ENCODE data around the gene POGLUT3. TPM values are rescaled to one million over a fixed set of nuclear protein-coding genes. Genes with fewer than 3 reads are reported as not detected.

Gene POGLUT3
- total and polyA plus RNA-seq, 8 donors, result 5.7 to 43.7 (median 12.7) TPM

DNA sequence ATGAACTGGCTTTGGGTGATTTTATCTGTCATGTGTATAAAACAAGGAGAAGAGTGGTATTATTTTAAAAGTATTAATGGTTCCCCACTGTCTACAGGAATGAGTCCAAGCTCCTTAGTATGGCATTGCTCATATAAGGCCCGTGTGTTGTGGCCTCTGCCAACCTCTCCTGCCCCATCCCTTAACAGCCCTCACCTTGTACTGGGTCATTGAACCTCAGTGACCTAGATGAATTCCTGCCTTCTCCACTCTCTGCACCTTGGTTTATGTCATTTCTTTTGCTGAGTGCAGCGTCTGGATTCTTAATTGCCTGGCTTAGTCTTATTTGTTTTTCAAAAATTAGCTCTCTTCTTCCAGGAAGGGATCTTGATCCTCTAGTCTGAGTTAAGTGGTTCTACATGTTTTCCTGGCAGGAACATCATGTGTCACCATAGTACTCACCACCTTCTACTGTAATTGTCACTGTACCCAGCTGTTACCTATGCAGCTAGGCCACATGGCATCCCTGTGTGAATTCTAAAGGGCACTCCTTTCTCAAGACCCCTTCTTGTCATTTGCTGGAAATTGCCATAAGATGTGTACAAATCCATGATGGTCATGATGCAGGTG lies 36.2 kb upstream of the POGLUT3 start:
- no peak for TF ChIP-seq EP300 (IDR thresholded peaks at IDR 0.05)
- no peak for TF ChIP-seq POLR2A (IDR thresholded peaks at IDR 0.05)
- TF ChIP-seq, protein P1, sequence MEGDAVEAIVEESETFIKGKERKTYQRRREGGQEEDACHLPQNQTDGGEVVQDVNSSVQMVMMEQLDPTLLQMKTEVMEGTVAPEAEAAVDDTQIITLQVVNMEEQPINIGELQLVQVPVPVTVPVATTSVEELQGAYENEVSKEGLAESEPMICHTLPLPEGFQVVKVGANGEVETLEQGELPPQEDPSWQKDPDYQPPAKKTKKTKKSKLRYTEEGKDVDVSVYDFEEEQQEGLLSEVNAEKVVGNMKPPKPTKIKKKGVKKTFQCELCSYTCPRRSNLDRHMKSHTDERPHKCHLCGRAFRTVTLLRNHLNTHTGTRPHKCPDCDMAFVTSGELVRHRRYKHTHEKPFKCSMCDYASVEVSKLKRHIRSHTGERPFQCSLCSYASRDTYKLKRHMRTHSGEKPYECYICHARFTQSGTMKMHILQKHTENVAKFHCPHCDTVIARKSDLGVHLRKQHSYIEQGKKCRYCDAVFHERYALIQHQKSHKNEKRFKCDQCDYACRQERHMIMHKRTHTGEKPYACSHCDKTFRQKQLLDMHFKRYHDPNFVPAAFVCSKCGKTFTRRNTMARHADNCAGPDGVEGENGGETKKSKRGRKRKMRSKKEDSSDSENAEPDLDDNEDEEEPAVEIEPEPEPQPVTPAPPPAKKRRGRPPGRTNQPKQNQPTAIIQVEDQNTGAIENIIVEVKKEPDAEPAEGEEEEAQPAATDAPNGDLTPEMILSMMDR (IDR thresholded peaks at IDR 0.05), result no peak
- no peak for TF ChIP-seq POLR2AphosphoS5 (IDR thresholded peaks at IDR 0.05)
- H3K9me3 ChIP-seq, result no peaks in the 10 kb centered on the region
- H3K36me3 ChIP-seq, result no peaks in the 10 kb centered on the region
- peaks cover 0 to 9% (median 6%) of the 10 kb centered on the region in 4 donors for H3K4me1 ChIP-seq
- H3K27me3 ChIP-seq, result no peaks in the 10 kb centered on the region
- no peak overlapping the region for H3K4me3 ChIP-seq
- WGBS, 5 donors, result 58 to 88% (median 81%) methylated on average over 2 of the region's 2 CpGs
- no peak for DNase-seq
- H3K27ac ChIP-seq, result no peak overlapping the region
- intact Hi-C loops (cut with DNase I; ENCODE audit: low total_unique reads), result no loop called here

DNA sequence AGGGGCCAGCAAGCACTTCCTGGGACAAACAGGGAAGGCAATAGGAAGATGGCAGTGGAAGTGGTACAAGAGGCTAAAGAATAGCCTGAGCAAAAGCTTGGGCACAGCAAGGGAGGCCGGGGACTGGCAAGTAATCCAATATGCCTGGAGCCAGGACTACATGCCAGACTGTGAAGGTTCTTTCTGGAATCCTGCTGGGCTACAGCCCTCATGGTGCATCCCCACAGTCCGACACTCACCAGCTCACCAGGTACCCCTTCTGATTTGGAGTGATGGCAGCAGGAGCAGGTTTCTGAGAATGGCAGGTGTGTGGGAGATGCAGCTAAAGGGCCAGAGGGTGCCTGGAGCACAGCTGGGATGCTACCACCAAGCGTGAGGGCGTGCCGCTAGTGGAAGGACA lies 32.2 kb upstream of the POGLUT3 start:
- intact Hi-C loops (cut with DNase I; ENCODE audit: low total_unique reads), result no loop called here
- no peaks in the 10 kb centered on the region for H3K9me3 ChIP-seq
- no peak overlapping the region for H3K27ac ChIP-seq
- TF ChIP-seq POLR2AphosphoS5 (IDR thresholded peaks at IDR 0.05) (no peak), POLR2A (IDR thresholded peaks at IDR 0.05) (no peak), EP300 (IDR thresholded peaks at IDR 0.05) (no peak)
- TF ChIP-seq, protein P1 (IDR thresholded peaks at IDR 0.05), result no peak
- 96 to 100% (median 98%) methylated on average over 5 of the region's 5 CpGs for WGBS, 5 donors
- H3K4me3 ChIP-seq, result no peak overlapping the region
- peaks cover 0 to 7% (median 0%) of the 10 kb centered on the region in 4 donors for H3K36me3 ChIP-seq
- no peak for DNase-seq
- no peaks in the 10 kb centered on the region for H3K27me3 ChIP-seq
- H3K4me1 ChIP-seq, result no peaks in the 10 kb centered on the region

DNA sequence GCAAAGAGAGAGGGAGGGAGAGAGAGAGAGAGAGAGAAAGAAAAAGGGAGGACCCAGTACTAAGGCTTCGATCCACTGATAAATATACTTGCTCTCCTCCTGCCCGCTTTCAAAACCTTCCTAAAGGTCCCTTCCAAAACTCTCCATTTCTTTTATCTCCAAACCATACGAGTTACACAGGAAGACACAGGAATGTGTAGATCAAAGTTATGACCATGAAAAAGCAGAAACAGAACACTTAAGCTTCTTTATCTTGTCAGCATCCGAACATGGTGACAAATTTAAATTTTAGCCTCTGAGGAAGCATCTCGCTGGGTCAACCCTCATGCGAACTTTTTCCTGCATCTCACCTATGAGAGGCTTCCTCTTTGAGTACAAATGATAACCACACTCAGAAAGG lies 29.2 kb upstream of the POGLUT3 start:
- H3K27ac ChIP-seq, result no peak overlapping the region
- no peaks in the 10 kb centered on the region for H3K4me1 ChIP-seq
- no peak for DNase-seq
- no peaks in the 10 kb centered on the region for H3K9me3 ChIP-seq
- TF ChIP-seq, protein P1 (IDR thresholded peaks at IDR 0.05), result no peak
- TF ChIP-seq EP300 (IDR thresholded peaks at IDR 0.05), result no peak
- no peak for TF ChIP-seq POLR2AphosphoS5 (IDR thresholded peaks at IDR 0.05)
- no peak for TF ChIP-seq POLR2A (IDR thresholded peaks at IDR 0.05)
- intact Hi-C loops (cut with DNase I; ENCODE audit: low total_unique reads), result no loop called here
- H3K27me3 ChIP-seq, result no peaks in the 10 kb centered on the region
- peaks cover 0 to 7% (median 0%) of the 10 kb centered on the region in 4 donors for H3K36me3 ChIP-seq
- WGBS, 5 donors, result 79 to 88% (median 84%) methylated on average over 6 of the region's 6 CpGs
- H3K4me3 ChIP-seq, result no peak overlapping the region

DNA sequence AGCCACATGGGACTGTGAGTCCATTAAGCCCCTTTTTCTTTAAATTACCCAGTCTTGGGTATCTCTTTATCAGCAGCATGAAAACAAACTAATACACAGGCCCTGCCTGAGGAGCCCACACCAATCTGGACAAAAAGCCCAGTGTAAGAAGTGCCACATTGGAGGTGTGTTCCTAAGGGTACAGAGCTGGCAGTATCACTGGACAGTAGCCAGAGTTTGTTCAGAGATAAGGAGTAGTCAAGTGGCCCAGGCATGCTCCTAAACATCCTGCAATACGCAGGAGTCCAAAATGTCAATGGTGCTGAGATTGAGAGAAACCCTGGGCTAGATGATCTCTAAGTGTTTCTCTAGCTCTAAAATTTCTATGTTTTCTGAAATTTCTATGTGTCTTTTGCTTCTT lies 27.0 kb upstream of the POGLUT3 start:
- H3K9me3 ChIP-seq, result no peaks in the 10 kb centered on the region
- H3K27ac ChIP-seq, result no peak overlapping the region
- intact Hi-C loops (cut with DNase I; ENCODE audit: low total_unique reads), result no loop called here
- H3K36me3 ChIP-seq, result peaks cover 0 to 7% (median 0%) of the 10 kb centered on the region in 4 donors
- H3K4me3 ChIP-seq, result no peak overlapping the region
- no peaks in the 10 kb centered on the region for H3K4me1 ChIP-seq
- DNase-seq, result no peak
- TF ChIP-seq POLR2AphosphoS5 (IDR thresholded peaks at IDR 0.05), result no peak
- H3K27me3 ChIP-seq, result no peaks in the 10 kb centered on the region
- WGBS, 5 donors, result 50 to 81% (median 57%) methylated on average over 1 of the region's 1 CpG

DNA sequence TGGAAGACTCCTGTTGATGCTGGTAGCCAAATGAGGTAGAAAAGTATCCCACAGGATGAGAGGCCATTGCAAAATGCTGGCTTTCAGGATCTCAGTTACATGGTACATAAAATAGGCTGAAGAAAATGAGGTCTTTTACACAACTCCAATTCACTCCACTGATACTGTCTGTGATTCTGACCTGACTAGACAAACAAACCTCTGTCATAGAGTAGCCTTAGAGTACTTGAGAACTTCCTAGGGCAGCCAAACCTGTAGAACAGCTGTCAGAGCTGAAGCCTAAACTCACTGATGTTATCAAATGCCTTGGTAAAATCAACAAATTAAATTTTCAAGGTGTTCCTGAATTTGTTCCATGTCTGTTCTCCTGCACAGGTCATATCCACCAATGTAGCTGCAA lies 26.2 kb upstream of the POGLUT3 start:
- Histone ChIP-seq H3K27ac (no peak overlapping the region), H3K4me3 (no peak overlapping the region), H3K4me1 (no peaks in the 10 kb centered on the region), H3K36me3 (peaks cover 0 to 7% (median 0%) of the 10 kb centered on the region in 4 donors), H3K9me3 (no peaks in the 10 kb centered on the region), H3K27me3 (no peaks in the 10 kb centered on the region)
- no peak for DNase-seq
- intact Hi-C loops (cut with DNase I; ENCODE audit: low total_unique reads), result no loop called here
- no peak for TF ChIP-seq EP300 (IDR thresholded peaks at IDR 0.05)
- TF ChIP-seq, protein P1 (IDR thresholded peaks at IDR 0.05), result no peak
- no peak for TF ChIP-seq POLR2A (IDR thresholded peaks at IDR 0.05)
- no peak for TF ChIP-seq POLR2AphosphoS5 (IDR thresholded peaks at IDR 0.05)
